ENCODE results near the gene RAPGEF1. TPM values are rescaled to one million over a fixed set of nuclear protein-coding genes. Genes with fewer than 3 reads are reported as not detected.
"Not testable (repeated sequence)": the region's sequence is repeated elsewhere in the genome, so short reads cannot be mapped to it uniquely, and the experiment has no call there.

RAPGEF1 gene
- total RNA-seq, 4 donors from 2014 or later, result 37.5 to 89.0 (median 62.8) TPM

- DNase-seq (ENCODE audit: low spot score) (no peak), ATAC-seq (ENCODE audit: low FRiP score) (no peak)
- no peak for TF ChIP-seq CTCF (IDR thresholded peaks at IDR 0.05)
Observed at GRCh38 chr9:131668439-131669268, 71.2 kb downstream of the RAPGEF1 start.

GRCh38 chr9:131668057-131668438 is 71.8 kb downstream of the RAPGEF1 start:
- DNase-seq (ENCODE audit: low spot score) (no peak), ATAC-seq (ENCODE audit: low FRiP score) (no peak)
- TF ChIP-seq CTCF (IDR thresholded peaks at IDR 0.05), result no peak

GRCh38 chr9:131667576-131667975 is 72.3 kb downstream of the RAPGEF1 start:
- no peak for ATAC-seq (ENCODE audit: low FRiP score)
- no peak for TF ChIP-seq CTCF (IDR thresholded peaks at IDR 0.05)
- DNase-seq (ENCODE audit: low spot score), result no peak

GRCh38 chr9:131666774-131667173 is 73.1 kb downstream of the RAPGEF1 start:
- TF ChIP-seq CTCF (IDR thresholded peaks at IDR 0.05), result no peak
- ATAC-seq (ENCODE audit: low FRiP score) (no peak), DNase-seq (ENCODE audit: low spot score) (no peak)

GRCh38 chr9:131666029-131666428 is 73.8 kb downstream of the RAPGEF1 start:
- no peak for TF ChIP-seq CTCF (IDR thresholded peaks at IDR 0.05)
- ATAC-seq (ENCODE audit: low FRiP score), result no peak
- DNase-seq (ENCODE audit: low spot score), result no peak

DNA sequence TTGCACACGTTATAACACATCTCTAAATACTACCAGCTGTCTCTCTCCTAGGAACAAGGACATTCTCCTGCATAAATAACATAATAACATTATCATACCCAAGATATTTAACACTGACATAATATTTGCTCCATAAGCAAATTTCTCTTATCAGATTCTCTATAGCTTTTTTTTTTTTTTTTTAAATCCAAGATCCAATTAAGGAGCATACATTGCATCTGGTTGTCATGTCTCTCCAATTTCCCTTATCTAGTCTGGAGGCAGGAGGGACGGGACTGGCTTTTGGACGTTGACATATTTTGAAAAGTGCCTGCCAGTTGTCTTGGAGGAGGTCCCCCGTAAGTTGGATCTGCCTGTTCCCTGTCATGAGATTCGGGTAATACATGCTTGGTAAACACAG is 76.6 kb downstream of the RAPGEF1 start:
- DNase-seq (ENCODE audit: low spot score) (no peak), ATAC-seq (ENCODE audit: low FRiP score) (no peak)
- TF ChIP-seq CTCF (IDR thresholded peaks at IDR 0.05), result no peak

- not testable (repeated sequence) for ATAC-seq (ENCODE audit: low FRiP score); DNase-seq (ENCODE audit: low spot score)
Observed at GRCh38 chr9:131662289-131662621, 77.6 kb downstream of the RAPGEF1 start.
